ENCODE measurements around the gene CD244.

Gene CD244

DNA sequence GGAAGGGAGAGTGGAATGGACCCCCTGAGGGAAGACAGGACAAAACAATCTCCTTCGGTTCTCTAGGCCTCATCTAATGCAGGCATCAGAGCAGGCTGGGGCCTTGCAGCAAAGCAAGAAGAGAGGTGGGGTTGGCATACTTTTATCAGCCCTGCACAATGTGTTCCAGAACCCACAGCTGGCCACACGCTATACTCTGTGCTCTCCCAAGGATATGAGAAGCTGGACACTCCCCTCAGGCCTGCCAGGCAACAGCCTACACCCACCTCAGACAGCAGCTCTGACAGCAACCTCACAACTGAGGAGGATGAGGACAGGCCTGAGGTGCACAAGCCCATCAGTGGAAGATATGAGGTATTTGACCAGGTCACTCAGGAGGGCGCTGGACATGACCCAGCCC is 39.4 kb downstream of the CD244 start:
- TF ChIP-seq, protein P1, sequence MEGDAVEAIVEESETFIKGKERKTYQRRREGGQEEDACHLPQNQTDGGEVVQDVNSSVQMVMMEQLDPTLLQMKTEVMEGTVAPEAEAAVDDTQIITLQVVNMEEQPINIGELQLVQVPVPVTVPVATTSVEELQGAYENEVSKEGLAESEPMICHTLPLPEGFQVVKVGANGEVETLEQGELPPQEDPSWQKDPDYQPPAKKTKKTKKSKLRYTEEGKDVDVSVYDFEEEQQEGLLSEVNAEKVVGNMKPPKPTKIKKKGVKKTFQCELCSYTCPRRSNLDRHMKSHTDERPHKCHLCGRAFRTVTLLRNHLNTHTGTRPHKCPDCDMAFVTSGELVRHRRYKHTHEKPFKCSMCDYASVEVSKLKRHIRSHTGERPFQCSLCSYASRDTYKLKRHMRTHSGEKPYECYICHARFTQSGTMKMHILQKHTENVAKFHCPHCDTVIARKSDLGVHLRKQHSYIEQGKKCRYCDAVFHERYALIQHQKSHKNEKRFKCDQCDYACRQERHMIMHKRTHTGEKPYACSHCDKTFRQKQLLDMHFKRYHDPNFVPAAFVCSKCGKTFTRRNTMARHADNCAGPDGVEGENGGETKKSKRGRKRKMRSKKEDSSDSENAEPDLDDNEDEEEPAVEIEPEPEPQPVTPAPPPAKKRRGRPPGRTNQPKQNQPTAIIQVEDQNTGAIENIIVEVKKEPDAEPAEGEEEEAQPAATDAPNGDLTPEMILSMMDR (conservative IDR thresholded peaks at IDR 0.05; ENCODE audit: low read depth, low read length) = no peak
- DNase-seq (ENCODE audit: low read depth) = no peak
- no peak overlapping the region for H3K4me3 ChIP-seq (ENCODE audit: low read length)

DNA sequence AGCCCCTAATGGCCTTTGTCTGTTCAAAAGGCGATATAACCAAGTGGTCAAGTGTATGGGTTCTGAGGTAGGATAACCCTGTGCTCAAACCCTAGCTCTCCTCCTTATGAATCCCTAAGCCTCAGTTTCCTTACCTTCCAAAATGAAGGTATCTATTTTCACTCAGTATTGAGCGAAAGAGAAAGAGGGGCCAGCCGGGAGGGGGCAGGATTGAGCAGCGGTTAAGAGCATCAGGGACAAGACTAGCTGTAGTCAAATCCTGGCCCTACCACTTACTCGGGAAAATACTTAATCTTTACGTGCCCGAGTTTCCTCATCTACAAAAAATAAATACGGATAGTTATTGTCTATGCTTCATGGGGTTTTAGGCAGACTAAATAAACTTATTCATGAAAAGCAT is 41.1 kb downstream of the CD244 start:
- TF ChIP-seq, protein P1 (conservative IDR thresholded peaks at IDR 0.05; ENCODE audit: low read depth, low read length) = no peak
- H3K4me3 ChIP-seq (ENCODE audit: low read length) = no peak overlapping the region
- no peak for DNase-seq (ENCODE audit: low read depth)

DNA sequence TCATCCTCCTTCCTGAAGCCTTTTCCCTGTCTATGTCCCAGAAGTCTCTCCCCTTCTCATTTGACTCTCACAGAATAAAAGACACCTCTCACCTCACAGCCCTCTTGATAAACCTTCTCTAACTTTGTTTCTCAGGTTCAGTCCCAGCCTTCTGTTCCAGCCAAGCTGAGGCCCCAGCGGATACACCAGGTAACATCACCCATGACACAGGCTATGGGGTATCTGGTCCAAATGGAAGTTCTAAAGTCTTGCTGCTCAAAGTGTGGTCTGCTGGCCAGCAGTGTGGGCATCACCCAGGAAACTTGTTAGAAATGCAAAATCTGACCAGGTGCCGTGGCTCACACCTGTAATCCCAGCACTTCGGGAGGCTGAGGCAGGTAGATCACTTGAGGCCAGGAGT is 43.5 kb downstream of the CD244 start:
- no peak overlapping the region for H3K4me3 ChIP-seq (ENCODE audit: low read length)
- DNase-seq (ENCODE audit: low read depth) = no peak
- TF ChIP-seq, protein P1 (conservative IDR thresholded peaks at IDR 0.05; ENCODE audit: low read depth, low read length) = no peak

DNA sequence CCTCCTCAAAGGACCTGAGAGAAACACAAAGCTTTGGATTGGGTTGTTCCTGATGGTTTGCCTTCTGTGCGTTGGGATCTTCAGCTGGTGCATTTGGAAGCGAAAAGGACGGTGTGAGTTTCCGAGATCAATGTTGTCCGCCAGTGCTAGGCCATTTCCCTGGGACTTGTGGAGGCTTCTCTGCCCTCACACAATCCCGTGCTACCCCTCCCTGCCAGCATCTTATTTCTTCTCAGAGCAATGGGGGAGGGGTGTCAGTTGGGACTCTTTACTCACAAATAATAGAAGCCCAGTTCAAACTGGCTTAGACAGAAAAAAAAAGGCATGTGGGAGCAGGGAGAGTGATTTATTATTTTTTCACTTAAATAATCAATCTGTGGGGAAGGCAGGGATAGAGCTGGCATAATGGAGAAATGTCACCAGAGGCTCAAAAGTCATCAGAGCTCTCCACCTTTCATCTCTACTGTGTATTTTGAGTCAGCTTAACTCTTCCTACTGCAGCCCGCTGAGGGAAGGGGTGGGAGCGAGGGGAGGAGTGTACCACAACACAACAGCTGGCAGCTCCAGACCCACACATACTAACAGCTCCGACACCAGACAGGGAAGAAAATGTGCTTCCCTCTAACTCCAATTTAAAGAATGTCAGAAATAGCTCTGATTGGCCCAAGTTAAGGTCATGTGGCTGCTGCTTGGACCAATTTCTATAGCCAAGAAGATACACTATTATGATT is 44.3 kb downstream of the CD244 start:
- TF ChIP-seq, protein P1 (conservative IDR thresholded peaks at IDR 0.05; ENCODE audit: low read depth, low read length) = no peak
- no peak for DNase-seq (ENCODE audit: low read depth)
- H3K4me3 ChIP-seq (ENCODE audit: low read length) = no peak overlapping the region

DNA sequence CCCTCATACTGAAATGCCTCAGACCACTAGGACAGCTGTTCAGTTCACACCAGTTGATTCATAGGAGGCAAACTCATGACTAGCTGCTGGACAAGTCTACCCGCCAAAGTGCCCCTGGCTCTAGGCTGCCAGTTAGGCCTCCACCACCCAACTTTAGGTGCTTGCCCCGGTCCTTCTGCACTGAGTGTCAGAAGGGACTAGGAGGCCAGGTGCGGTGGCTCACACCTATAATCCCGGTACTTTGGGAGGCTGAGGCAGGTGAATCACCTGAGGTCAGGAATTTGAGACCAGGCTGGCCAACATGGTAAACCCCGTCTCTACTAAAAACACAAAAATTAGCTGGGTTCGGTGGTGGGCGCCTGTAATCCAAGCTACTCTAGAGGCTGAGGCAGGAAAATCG is 47.8 kb downstream of the CD244 start:
- H3K4me3 ChIP-seq (ENCODE audit: low read length) = no peak overlapping the region
- no peak for DNase-seq (ENCODE audit: low read depth)
- TF ChIP-seq, protein P1 (conservative IDR thresholded peaks at IDR 0.05; ENCODE audit: low read depth, low read length) = no peak

DNA sequence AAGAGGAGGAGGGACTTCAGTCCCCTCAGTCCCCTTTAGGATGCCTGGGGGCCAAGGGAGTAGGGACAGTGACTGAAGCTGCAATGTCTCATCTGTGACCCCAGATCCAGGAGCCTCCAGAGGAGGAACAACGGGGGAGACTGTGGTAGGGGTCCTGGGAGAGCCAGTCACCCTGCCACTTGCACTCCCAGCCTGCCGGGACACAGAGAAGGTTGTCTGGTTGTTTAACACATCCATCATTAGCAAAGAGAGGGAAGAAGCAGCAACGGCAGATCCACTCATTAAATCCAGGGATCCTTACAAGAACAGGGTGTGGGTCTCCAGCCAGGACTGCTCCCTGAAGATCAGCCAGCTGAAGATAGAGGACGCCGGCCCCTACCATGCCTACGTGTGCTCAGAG is 48.4 kb downstream of the CD244 start:
- H3K4me3 ChIP-seq (ENCODE audit: low read length) = no peak overlapping the region
- DNase-seq (ENCODE audit: low read depth) = no peak
- TF ChIP-seq, protein P1 (conservative IDR thresholded peaks at IDR 0.05; ENCODE audit: low read depth, low read length) = no peak

DNA sequence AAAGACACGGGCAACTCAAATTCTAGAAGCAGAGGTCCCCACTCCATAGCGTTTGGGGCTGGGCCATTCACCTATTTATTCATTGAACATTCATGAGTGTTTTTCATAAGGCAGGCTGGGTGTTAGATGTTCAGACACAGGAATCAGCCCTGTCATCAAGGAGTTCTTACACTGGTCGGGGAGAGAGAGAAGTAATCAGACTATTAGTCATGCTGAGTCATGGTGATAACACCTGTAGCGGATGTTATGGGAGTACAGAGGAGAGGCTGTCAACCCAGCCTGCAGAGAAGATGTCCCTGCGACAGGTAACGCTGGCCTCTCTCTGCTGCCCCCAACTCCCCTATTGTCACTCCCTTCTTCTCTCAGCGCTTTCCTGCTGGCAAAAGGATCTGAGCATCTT is 49.5 kb downstream of the CD244 start:
- TF ChIP-seq, protein P1 (conservative IDR thresholded peaks at IDR 0.05; ENCODE audit: low read depth, low read length) = no peak
- no peak for DNase-seq (ENCODE audit: low read depth)
- H3K4me3 ChIP-seq (ENCODE audit: low read length) = no peak overlapping the region

Data from retinal pigment epithelial cell (primary cell).